Kidney (tissue), 14 donors: Measurements from ENCODE around the gene PHB1. TPM values are rescaled to one million over a fixed set of nuclear protein-coding genes. Genes with fewer than 3 reads are reported as not detected.
A peak's percentile ranks its signal among the peaks of the same experiment; 100 is the strongest.

Source experiments
- DNase-seq, 5 donors: peaks; one replicate each; pipeline ENCODE4 v3.0.0-alpha.2; 2013 to 2020
- FAIRE-seq: peaks from 2 replicates; lab custom pipeline; 2012; peaks lifted over from hg19 to GRCh38; lab: Jason Lieb, UNC
- H3K27ac ChIP-seq, 2 donors: one replicate each; pipeline ENCODE4 v1.7.0; 2013; ENCODE audit warnings: low read depth in 2 of 2, low read length in 2 of 2, inconsistent platforms in 1 of 2
- H3K27me3 ChIP-seq: one replicate; pipeline ENCODE4 v1.7.1; 2013; ENCODE audit warnings: low read length, inconsistent platforms; ENCODE audit not compliant: control insufficient read depth, insufficient read depth
- H3K36me3 ChIP-seq, 3 donors: one replicate each; pipeline versions ENCODE4 v1.7.0 to v1.7.1; 2013; ENCODE audit warnings: low read length in 3 of 3, control low read depth in 1 of 3, inconsistent platforms in 1 of 3; ENCODE audit not compliant: insufficient read depth in 3 of 3, control insufficient read depth in 2 of 3
- H3K4me1 ChIP-seq, 3 donors: one replicate each; pipeline versions ENCODE4 v1.7.0 to v1.7.1; 2013; ENCODE audit warnings: low read length in 3 of 3, inconsistent platforms in 1 of 3, low read depth in 1 of 3; ENCODE audit not compliant: control insufficient read depth in 2 of 3, insufficient read depth in 2 of 3
- H3K4me3 ChIP-seq, 3 donors: one replicate each; pipeline versions ENCODE4 v1.7.0 to v1.8.1; 2013; ENCODE audit warnings: low read length in 3 of 3, control low read depth in 1 of 3, inconsistent platforms in 1 of 3
- H3K9ac ChIP-seq, 3 donors: one replicate each; pipeline versions ENCODE4 v1.7.0 to v1.7.1; 2013; ENCODE audit warnings: low read length in 3 of 3, control low read depth in 1 of 3, inconsistent platforms in 1 of 3
- H3K9me3 ChIP-seq, 3 donors: one replicate each; pipeline versions ENCODE4 v1.7.0 to v1.7.1; 2013; ENCODE audit warnings: low read length in 3 of 3, control low read depth in 1 of 3, inconsistent platforms in 1 of 3; ENCODE audit not compliant: control insufficient read depth in 2 of 3, insufficient read depth in 1 of 3
- CTCF ChIP-seq: IDR thresholded peaks from 3 replicates; pipeline ENCODE4 v1.5.1; 2012; ENCODE audit warnings: mild to moderate bottlenecking, moderate library complexity, borderline replicate concordance; ENCODE audit not compliant: insufficient read depth; ENCODE audit errors: extremely low read depth
- intact Hi-C: fragments of 100-400 bp; cut with DNase I; formaldehyde crosslinking; loops from one replicate; pipeline ENCODE4 v1.11.1; 2022
- polyA plus RNA-seq: library from polyadenylated mRNA; stranded (reverse); fragments of 350-450 nt; fragmentation: Illumina TruSeq; extraction: RNeasy Lipid Tissue Mini Kit (QIAGEN cat#74804); gene quantifications from one replicate; pipeline ENCODE4 v1.2.3, GENCODE V29; 2014; ENCODE audit warnings: low read depth, low replicate concordance; ENCODE audit not compliant: insufficient read depth
- total RNA-seq: library from RNA; stranded (reverse); fragmentation: NEBNext Ultra II Directional; extraction: Animal tissue kit (Norgen Biotek cat#: 25700); gene quantifications from one replicate; pipeline ENCODE4 v1.2.1, GENCODE V29; 2021
- donor health status: control.
- donor health status: control.
- donor health status: control.
- donor health status: control.
- donor health status: control.
- donor health status: DM: yes; HTN: yes; CAD: no.
- donor health status: Normal renal cell carcinoma (clear cell type).

Gene PHB1
- total and polyA plus RNA-seq, 2 donors from 2014 or later, result 161 to 469 TPM

- Histone ChIP-seq H3K27ac (no peak overlapping the region), H3K36me3 (no peaks in the 10 kb centered on the region), H3K4me3 (no peak overlapping the region), H3K27me3 (no peaks in the 10 kb centered on the region), H3K9ac (no peak overlapping the region), H3K9me3 (no peaks in the 10 kb centered on the region), H3K4me1 (no peaks in the 10 kb centered on the region)
- FAIRE-seq, result no peak
- DNase-seq, result no peak
- intact Hi-C loops, result no loop called here
- TF ChIP-seq CTCF, result no peak
Observed at GRCh38 chr17:49454050-49454449, 39.4 kb upstream of the PHB1 start.

- intact Hi-C loops, result no loop called here
- no peak overlapping the region for H3K27ac ChIP-seq
- no peak overlapping the region for H3K4me3 ChIP-seq
- no peaks in the 10 kb centered on the region for H3K36me3 ChIP-seq
- H3K4me1 ChIP-seq, result no peaks in the 10 kb centered on the region
- H3K9ac ChIP-seq, result no peak overlapping the region
- no peaks in the 10 kb centered on the region for H3K9me3 ChIP-seq
- no peaks in the 10 kb centered on the region for H3K27me3 ChIP-seq
- FAIRE-seq (no peak), DNase-seq (no peak)
- TF ChIP-seq CTCF, result no peak
Observed at GRCh38 chr17:49452661-49453060, 38.0 kb upstream of the PHB1 start.

GRCh38 chr17:49452201-49452600 lies 37.5 kb upstream of the PHB1 start:
- Histone ChIP-seq H3K36me3 (no peaks in the 10 kb centered on the region), H3K27me3 (no peaks in the 10 kb centered on the region), H3K4me3 (no peak overlapping the region), H3K4me1 (no peaks in the 10 kb centered on the region), H3K9me3 (no peaks in the 10 kb centered on the region), H3K9ac (no peak overlapping the region), H3K27ac (no peak overlapping the region)
- intact Hi-C loops, result no loop called here
- no peak for TF ChIP-seq CTCF
- DNase-seq (no peak), FAIRE-seq (no peak)

- no peak for TF ChIP-seq CTCF
- Histone ChIP-seq H3K9ac (no peak overlapping the region), H3K4me3 (no peak overlapping the region), H3K36me3 (no peaks in the 10 kb centered on the region), H3K27ac (no peak overlapping the region), H3K9me3 (no peaks in the 10 kb centered on the region), H3K4me1 (no peaks in the 10 kb centered on the region), H3K27me3 (no peaks in the 10 kb centered on the region)
- intact Hi-C loops, result no loop called here
- peak in 1 of 5 donors; percentile 30 for DNase-seq
- FAIRE-seq, result no peak
Observed at GRCh38 chr17:49450735-49451134, 36.1 kb upstream of the PHB1 start.
